ENCODE data around the gene SCARF2. TPM values are rescaled to one million over a fixed set of nuclear protein-coding genes. Genes with fewer than 3 reads are reported as not detected.

The SCARF2 gene
- total RNA-seq, 1 experiment from 2014 or later, result 1.4 TPM

DNA sequence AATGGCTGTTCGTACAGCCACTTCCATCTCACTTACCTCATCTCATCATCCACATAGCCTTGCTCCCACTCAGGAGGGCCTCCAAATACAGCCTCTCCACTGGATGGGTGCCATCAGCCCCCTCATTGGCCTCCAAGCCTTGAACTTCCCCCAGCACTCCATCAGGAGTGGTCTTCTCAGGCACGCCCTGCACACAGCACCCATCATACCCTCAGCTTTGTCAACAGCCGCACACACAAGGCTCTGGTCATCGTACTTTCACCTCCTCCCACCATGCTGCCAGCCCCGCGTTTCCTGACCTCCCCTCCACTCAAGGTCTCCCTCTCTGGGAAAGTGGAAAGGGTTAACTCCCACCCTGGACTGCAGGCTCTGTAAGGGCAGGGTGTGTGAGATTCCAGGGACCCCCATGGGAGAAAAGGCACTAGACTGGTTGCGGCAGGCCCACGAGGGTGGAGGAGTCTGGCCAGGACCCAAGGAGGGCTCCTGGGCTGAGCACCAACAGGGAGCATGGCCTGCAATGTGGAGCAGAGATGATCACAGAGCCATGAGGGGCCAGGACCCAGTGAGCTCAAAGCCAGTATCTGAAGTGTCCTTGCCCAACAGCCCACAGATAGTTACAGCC is 21.0 kb upstream of the SCARF2 start:
- POLR2A ChIA-PET (ENCODE audit: low non-redundant PET), result no interaction called here

DNA sequence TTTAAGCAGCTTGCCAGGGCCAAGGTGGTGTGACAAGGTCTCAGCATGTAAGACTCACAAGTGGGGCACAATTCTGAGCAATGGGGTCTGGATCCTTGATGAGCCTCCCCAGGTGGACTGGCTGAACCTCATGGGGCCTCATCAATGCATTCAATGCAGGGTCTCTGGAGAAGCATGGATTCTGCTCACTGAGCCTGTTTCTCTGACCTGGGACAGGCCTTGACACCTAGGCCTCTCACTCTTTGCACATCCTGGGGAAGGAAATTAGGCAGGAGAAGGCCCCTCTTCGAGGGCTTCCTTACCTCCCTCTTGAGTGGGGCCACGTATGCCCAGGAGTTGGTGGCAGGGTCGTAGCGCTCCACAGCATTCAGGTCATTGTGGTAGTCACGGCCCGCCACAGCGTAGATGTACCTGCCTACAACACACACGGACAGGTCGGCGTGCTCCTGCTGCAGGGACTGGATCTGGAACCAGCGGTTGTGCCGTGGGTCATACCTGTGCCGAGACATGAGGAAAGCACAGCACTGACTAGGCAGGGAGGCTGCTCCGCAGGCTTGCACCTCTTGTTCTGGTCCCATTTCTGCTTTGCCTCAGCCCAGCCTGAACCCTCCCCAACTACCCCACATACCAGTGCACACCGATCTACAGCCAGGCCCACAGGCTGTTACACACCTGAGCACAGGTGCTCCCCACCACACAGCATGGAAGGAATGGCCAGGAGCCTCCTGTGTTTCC is 20.0 kb upstream of the SCARF2 start:
- TF ChIP-seq, protein P1, sequence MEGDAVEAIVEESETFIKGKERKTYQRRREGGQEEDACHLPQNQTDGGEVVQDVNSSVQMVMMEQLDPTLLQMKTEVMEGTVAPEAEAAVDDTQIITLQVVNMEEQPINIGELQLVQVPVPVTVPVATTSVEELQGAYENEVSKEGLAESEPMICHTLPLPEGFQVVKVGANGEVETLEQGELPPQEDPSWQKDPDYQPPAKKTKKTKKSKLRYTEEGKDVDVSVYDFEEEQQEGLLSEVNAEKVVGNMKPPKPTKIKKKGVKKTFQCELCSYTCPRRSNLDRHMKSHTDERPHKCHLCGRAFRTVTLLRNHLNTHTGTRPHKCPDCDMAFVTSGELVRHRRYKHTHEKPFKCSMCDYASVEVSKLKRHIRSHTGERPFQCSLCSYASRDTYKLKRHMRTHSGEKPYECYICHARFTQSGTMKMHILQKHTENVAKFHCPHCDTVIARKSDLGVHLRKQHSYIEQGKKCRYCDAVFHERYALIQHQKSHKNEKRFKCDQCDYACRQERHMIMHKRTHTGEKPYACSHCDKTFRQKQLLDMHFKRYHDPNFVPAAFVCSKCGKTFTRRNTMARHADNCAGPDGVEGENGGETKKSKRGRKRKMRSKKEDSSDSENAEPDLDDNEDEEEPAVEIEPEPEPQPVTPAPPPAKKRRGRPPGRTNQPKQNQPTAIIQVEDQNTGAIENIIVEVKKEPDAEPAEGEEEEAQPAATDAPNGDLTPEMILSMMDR (conservative IDR thresholded peaks at IDR 0.05; ENCODE audit: low read depth, low read length), result no peak
- TF ChIP-seq EZH2 (IDR thresholded peaks at IDR 0.05; ENCODE audit: borderline replicate concordance, low read depth, low read length, poor library complexity, severe bottlenecking), result no peak
- intact Hi-C loops (cut with micrococcal nuclease; ENCODE audit: unreplicated experiment), result loop anchor here (2.0 kb wide), 1 partner anchor 39 kb away; no protein-coding TSS in a partner anchor
- ChIA-PET CTCF (interaction anchor here (0.7 kb wide), 1 partner anchor 538 kb away, joined by 3 read pairs; no protein-coding TSS in a partner anchor), POLR2A (ENCODE audit: low non-redundant PET) (no interaction called here)
- no peaks in the 10 kb centered on the region for H3K9me3 ChIP-seq (ENCODE audit: low read depth, low read length, poor library complexity, severe bottlenecking)
- no peak overlapping the region for H3K4me3 ChIP-seq (ENCODE audit: low read depth, low read length, poor library complexity, severe bottlenecking)
- no peak for DNase-seq (ENCODE audit: low spot score)
- no peaks in the 10 kb centered on the region for H3K4me1 ChIP-seq (ENCODE audit: insufficient read depth, low read length, poor library complexity, severe bottlenecking)
- H3K27me3 ChIP-seq (replicated peaks; ENCODE audit: insufficient read depth, low read depth, low read length, poor library complexity), result no peaks in the 10 kb centered on the region
- BruUV-seq (replicated peaks), result no TSS peak
- H3K36me3 ChIP-seq (ENCODE audit: insufficient read depth, low read length, poor library complexity, severe bottlenecking), result peaks cover 9% of the 10 kb centered on the region
- H3K27ac ChIP-seq (ENCODE audit: low read depth, low read length, poor library complexity, severe bottlenecking), result no peak overlapping the region

More for the DNA sequence above, 21.0 kb upstream of the SCARF2 start:
- BruUV-seq (replicated peaks), result no TSS peak
- Histone ChIP-seq H3K4me3 (ENCODE audit: low read depth, low read length, poor library complexity, severe bottlenecking) (no peak overlapping the region), H3K27ac (ENCODE audit: low read depth, low read length, poor library complexity, severe bottlenecking) (no peak overlapping the region), H3K4me1 (ENCODE audit: insufficient read depth, low read length, poor library complexity, severe bottlenecking) (no peaks in the 10 kb centered on the region), H3K9me3 (ENCODE audit: low read depth, low read length, poor library complexity, severe bottlenecking) (no peaks in the 10 kb centered on the region), H3K36me3 (ENCODE audit: insufficient read depth, low read length, poor library complexity, severe bottlenecking) (peaks cover 9% of the 10 kb centered on the region), H3K27me3 (replicated peaks; ENCODE audit: insufficient read depth, low read depth, low read length, poor library complexity) (no peaks in the 10 kb centered on the region)
- DNase-seq (ENCODE audit: low spot score), result no peak
- TF ChIP-seq EZH2 (IDR thresholded peaks at IDR 0.05; ENCODE audit: borderline replicate concordance, low read depth, low read length, poor library complexity, severe bottlenecking), result no peak
- TF ChIP-seq, protein P1 (conservative IDR thresholded peaks at IDR 0.05; ENCODE audit: low read depth, low read length), result no peak
- CTCF ChIA-PET, result no interaction called here
- intact Hi-C loops (cut with micrococcal nuclease; ENCODE audit: unreplicated experiment), result no loop called here

DNA sequence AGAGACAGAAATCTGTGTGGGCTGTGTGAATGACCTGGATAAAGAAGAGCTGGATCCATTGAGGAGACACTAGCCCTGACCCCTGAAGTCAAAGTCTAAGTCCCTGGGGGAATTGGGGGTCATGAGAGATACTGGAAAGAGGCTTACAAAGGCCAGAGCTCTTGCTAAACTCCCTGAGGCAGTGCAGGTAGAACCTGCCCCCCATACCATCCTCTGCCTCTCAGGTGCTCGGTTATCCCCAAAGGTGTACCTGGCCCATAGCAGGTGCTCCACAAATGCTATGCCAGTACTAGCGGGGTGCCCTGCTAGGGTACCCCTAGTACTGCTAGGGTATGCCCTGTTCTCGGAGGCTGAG is 19.1 kb upstream of the SCARF2 start:
- TF ChIP-seq EZH2 (IDR thresholded peaks at IDR 0.05; ENCODE audit: borderline replicate concordance, low read depth, low read length, poor library complexity, severe bottlenecking), result no peak
- TF ChIP-seq, protein P1 (conservative IDR thresholded peaks at IDR 0.05; ENCODE audit: low read depth, low read length), result no peak
- ChIA-PET POLR2A (ENCODE audit: low non-redundant PET) (no interaction called here), CTCF (interaction anchor here (0.9 to 1.4 kb wide), 3 partner anchors 38 to 300 kb away, joined by 3 to 36 read pairs (median 4); partner anchors contain the start of gene DGCR6L)
- BruUV-seq (replicated peaks), result no TSS peak
- DNase-seq (ENCODE audit: low spot score), result no peak
- Histone ChIP-seq H3K4me3 (ENCODE audit: low read depth, low read length, poor library complexity, severe bottlenecking) (no peak overlapping the region), H3K27me3 (replicated peaks; ENCODE audit: insufficient read depth, low read depth, low read length, poor library complexity) (no peaks in the 10 kb centered on the region), H3K36me3 (ENCODE audit: insufficient read depth, low read length, poor library complexity, severe bottlenecking) (peaks cover 9% of the 10 kb centered on the region), H3K9me3 (ENCODE audit: low read depth, low read length, poor library complexity, severe bottlenecking) (no peaks in the 10 kb centered on the region), H3K4me1 (ENCODE audit: insufficient read depth, low read length, poor library complexity, severe bottlenecking) (no peaks in the 10 kb centered on the region), H3K27ac (ENCODE audit: low read depth, low read length, poor library complexity, severe bottlenecking) (no peak overlapping the region)
- intact Hi-C loops (cut with micrococcal nuclease; ENCODE audit: unreplicated experiment), result loop anchor here (1.0 to 2.0 kb wide), 2 partner anchors 38 to 299 kb away; no protein-coding TSS in a partner anchor
